SK-N-SH treated with all-trans-retinoic acid at 6 μM for 48 hours (cell line): Measurements from ENCODE around the gene SEPTIN5.

Source experiments
- ATAC-seq: fragments of 200-7000 bp; cut with Tn5 transposase; 3 replicates; pipeline ENCODE4 v1.9.1; 2020; ENCODE audit warnings: mild to moderate bottlenecking, moderate library complexity
- ARNTL ChIP-seq: fragments of 450-650 bp; formaldehyde crosslinking; IDR thresholded peaks from 2 replicates; pipeline ENCODE4 v1.5.0; 2020; ENCODE audit warnings: low read depth, mild to moderate bottlenecking, moderate library complexity, borderline replicate concordance
- BACH2 ChIP-seq: fragments of 250-450 bp; sonication (Bioruptor Pico); IDR thresholded peaks from 2 replicates; pipeline ENCODE4 v1.9.0; 2021; ENCODE audit warnings: mild to moderate bottlenecking, borderline replicate concordance
- CREB5 ChIP-seq: fragments of 250-450 bp; sonication (Bioruptor Pico); IDR thresholded peaks from 2 replicates; pipeline ENCODE4 v1.5.1; 2020; ENCODE audit warnings: low read depth, mild to moderate bottlenecking, moderate library complexity
- CSDC2 ChIP-seq: fragments of 250-450 bp; sonication (Bioruptor Pico); IDR thresholded peaks from 2 replicates; pipeline ENCODE4 v1.5.0; 2020; ENCODE audit warnings: mild to moderate bottlenecking, moderate library complexity
- ESRRG ChIP-seq: fragments of 250-450 bp; sonication (Bioruptor Pico); IDR thresholded peaks from 2 replicates; pipeline ENCODE4 v1.6.1; 2021; ENCODE audit warnings: mild to moderate bottlenecking
- GLIS3 ChIP-seq: fragments of 250-450 bp; sonication (Bioruptor Pico); IDR thresholded peaks from 2 replicates; pipeline ENCODE4 v1.5.0; 2020; ENCODE audit warnings: mild to moderate bottlenecking, moderate library complexity
- ISL1 ChIP-seq: fragments of 250-450 bp; sonication (Bioruptor Pico); IDR thresholded peaks from 2 replicates; pipeline ENCODE4 v2.1.2; 2022; ENCODE audit warnings: mild to moderate bottlenecking, moderate library complexity
- OSR1 ChIP-seq: fragments of 250-450 bp; sonication (Bioruptor Pico); IDR thresholded peaks from 2 replicates; pipeline ENCODE4 v1.8.0; 2022; ENCODE audit warnings: moderate library complexity, mild to moderate bottlenecking, inconsistent platforms
- PATZ1 ChIP-seq: fragments of 250-450 bp; sonication (Bioruptor Pico); IDR thresholded peaks from 2 replicates; pipeline ENCODE4 v1.8.0; 2020; ENCODE audit warnings: mild to moderate bottlenecking, moderate library complexity, borderline replicate concordance
- POU6F1 ChIP-seq: fragments of 250-450 bp; sonication (Bioruptor Pico); IDR thresholded peaks from 2 replicates; pipeline ENCODE4 v1.8.0; 2021; ENCODE audit warnings: low read depth, mild to moderate bottlenecking, moderate library complexity, borderline replicate concordance
- PPARA ChIP-seq: fragments of 250-450 bp; sonication (Bioruptor Pico); IDR thresholded peaks from 2 replicates; pipeline ENCODE4 v1.5.0; 2020; ENCODE audit warnings: mild to moderate bottlenecking, borderline replicate concordance
- RARB ChIP-seq: fragments of 250-450 bp; sonication (Bioruptor Pico); IDR thresholded peaks from 2 replicates; pipeline ENCODE4 v1.8.0; 2021; ENCODE audit warnings: mild to moderate bottlenecking, moderate library complexity
- SNAI2 ChIP-seq: fragments of 250-450 bp; sonication (Bioruptor Pico); IDR thresholded peaks from 2 replicates; pipeline ENCODE4 v1.5.0; 2020; ENCODE audit warnings: mild to moderate bottlenecking, moderate library complexity
- TCF4 ChIP-seq: fragments of 250-450 bp; sonication (Bioruptor Pico); IDR thresholded peaks from 2 replicates; pipeline ENCODE4 v1.8.0; 2021; ENCODE audit warnings: mild to moderate bottlenecking, moderate library complexity, borderline replicate concordance
- TOX ChIP-seq: fragments of 250-450 bp; sonication (Bioruptor Pico); IDR thresholded peaks from 2 replicates; pipeline ENCODE4 v1.8.0; 2021; ENCODE audit warnings: mild to moderate bottlenecking, moderate library complexity, borderline replicate concordance
- TSHZ2 ChIP-seq: fragments of 250-450 bp; sonication (Bioruptor Pico); IDR thresholded peaks from 2 replicates; pipeline ENCODE4 v1.5.0; 2020; ENCODE audit warnings: mild to moderate bottlenecking, moderate library complexity
- ZC3H10 ChIP-seq: fragments of 250-450 bp; sonication (Bioruptor Pico); IDR thresholded peaks from 2 replicates; pipeline ENCODE4 v1.5.1; 2021; ENCODE audit warnings: mild to moderate bottlenecking, moderate library complexity
- ZFP3 ChIP-seq: fragments of 250-450 bp; sonication (Bioruptor Pico); IDR thresholded peaks from 2 replicates; pipeline ENCODE4 v1.5.0; 2020; ENCODE audit warnings: mild to moderate bottlenecking, moderate library complexity
- ZFP30 ChIP-seq: fragments of 450-650 bp; formaldehyde crosslinking; IDR thresholded peaks from 2 replicates; pipeline ENCODE4 v1.5.0; 2022; ENCODE audit warnings: mild to moderate bottlenecking, moderate library complexity
- ZNF565 ChIP-seq: fragments of 450-650 bp; formaldehyde crosslinking; conservative IDR thresholded peaks from 2 replicates; pipeline ENCODE4 v1.5.0; 2020; ENCODE audit warnings: low read depth, mild to moderate bottlenecking, moderate library complexity
- ZNF70 ChIP-seq: fragments of 450-650 bp; formaldehyde crosslinking; IDR thresholded peaks from 2 replicates; pipeline ENCODE4 v1.5.0; 2020; ENCODE audit warnings: mild to moderate bottlenecking, moderate library complexity

SEPTIN5 gene

GRCh38 chr22:19674129-19674928 lies 40.0 kb upstream of the SEPTIN5 start:
- TF ChIP-seq GLIS3 (no peak), ISL1 (CRISPR knock-in tag) (no peak), CREB5 (CRISPR knock-in tag) (no peak), ZFP3 (no peak), POU6F1 (no peak), CSDC2 (CRISPR knock-in tag) (no peak), TSHZ2 (CRISPR knock-in tag) (no peak), ESRRG (CRISPR knock-in tag) (no peak), OSR1 (no peak), ZNF565 (no peak), ZC3H10 (CRISPR knock-in tag) (no peak), ZFP30 (CRISPR knock-in tag) (no peak), RARB (CRISPR knock-in tag) (no peak), ZNF70 (no peak), TCF4 (CRISPR knock-in tag) (no peak)

GRCh38 chr22:19674929-19675253 lies 39.4 kb upstream of the SEPTIN5 start:
- ATAC-seq, result no peak
- TF ChIP-seq GLIS3, result no peak
- TF ChIP-seq ARNTL (CRISPR knock-in tag), result no peak
- TF ChIP-seq SNAI2 (CRISPR knock-in tag), result no peak
- TF ChIP-seq BACH2 (CRISPR knock-in tag), result no peak
- no peak for TF ChIP-seq ZNF565
- no peak for TF ChIP-seq CSDC2 (CRISPR knock-in tag)
- TF ChIP-seq ISL1 (CRISPR knock-in tag), result no peak
- no peak for TF ChIP-seq ESRRG (CRISPR knock-in tag)
- TF ChIP-seq ZFP3, result no peak
- TF ChIP-seq POU6F1, result no peak
- TF ChIP-seq TOX (CRISPR knock-in tag), result no peak
- TF ChIP-seq PATZ1 (CRISPR knock-in tag), result no peak
- no peak for TF ChIP-seq CREB5 (CRISPR knock-in tag)
- TF ChIP-seq PPARA (CRISPR knock-in tag), result no peak
- no peak for TF ChIP-seq ZNF70
- no peak for TF ChIP-seq TCF4 (CRISPR knock-in tag)
- TF ChIP-seq ZC3H10 (CRISPR knock-in tag), result no peak
- no peak for TF ChIP-seq RARB (CRISPR knock-in tag)

More at GRCh38 chr22:19674129-19674928, 40.0 kb upstream of the SEPTIN5 start:
- ATAC-seq, result no peak
